GM18508 (cell line): ENCODE data around the gene LRIT1.

Experiments
- ATAC-seq: cut with Tn5 transposase; IDR thresholded peaks from one replicate; pipeline ENCODE4 v1.9.1; 2021; ENCODE audit warnings: moderate number of reproducible peaks; ENCODE audit not compliant: insufficient read depth, unreplicated experiment

LRIT1 gene

DNA sequence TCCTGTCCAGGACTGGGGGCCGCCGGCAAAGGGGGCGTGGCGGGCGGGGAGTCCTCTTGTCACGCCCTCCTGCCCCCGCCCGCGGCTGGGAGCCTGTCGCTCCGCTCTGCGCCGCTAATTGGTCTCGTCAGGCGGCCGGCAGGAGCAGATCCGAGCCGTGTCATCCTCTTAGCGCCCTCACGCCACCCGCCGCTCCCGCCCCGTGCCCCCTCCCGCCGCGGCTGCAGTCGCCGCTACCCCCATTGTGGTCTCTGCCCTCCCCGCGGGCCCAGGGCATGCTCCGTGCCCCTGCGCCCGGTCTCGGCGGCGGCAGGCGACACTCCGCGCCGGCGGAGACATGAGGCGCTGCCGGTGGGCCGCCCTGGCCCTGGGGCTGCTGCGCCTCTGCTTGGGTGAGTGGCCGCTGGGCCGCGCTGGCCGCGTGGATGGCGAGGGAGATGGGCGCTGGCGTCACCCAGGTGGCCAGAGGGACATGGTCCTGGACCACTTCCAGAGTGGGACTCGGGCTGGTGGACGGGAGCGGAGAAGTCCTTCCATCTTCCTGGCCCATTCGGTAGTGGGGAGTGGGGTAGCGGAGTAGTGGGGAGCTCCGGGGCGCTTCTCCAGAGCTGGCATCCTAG is 46.8 kb downstream of the LRIT1 start, which contains the start of gene CDHR1:
Gene CDHR1, plus strand, starts transcription at position 114 of the 620 bp plus-strand sequence. Its CDS starts 224 bp downstream, at position 338.
- ATAC-seq, result peak; percentile 56

DNA sequence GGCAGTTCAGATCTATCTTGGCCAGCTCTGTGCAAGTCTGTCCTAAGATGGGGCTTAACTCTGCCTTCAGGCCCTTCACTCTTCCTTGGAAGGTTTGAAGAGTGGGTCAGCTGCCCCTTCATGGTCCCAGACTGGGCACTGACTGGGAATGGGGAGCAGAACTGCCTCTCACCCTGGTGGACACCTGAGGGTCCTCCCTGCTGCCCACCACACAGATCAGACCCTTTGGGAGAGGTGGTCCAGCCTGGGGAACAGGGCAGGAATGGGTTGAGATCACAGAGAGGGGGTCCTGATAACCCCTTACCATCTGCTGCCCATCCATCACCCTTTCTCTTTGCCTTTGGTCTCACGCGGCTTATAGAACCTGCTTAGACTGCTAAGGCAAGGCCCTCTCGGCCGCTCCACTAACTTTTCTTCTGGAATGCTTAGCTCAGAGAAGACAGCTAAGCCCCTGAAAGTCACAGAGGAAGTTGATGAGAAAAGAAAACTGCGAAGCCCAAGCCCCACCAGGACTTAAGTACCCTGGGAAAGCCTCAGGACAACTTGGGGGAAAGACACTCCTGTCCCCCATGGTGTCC is 47.4 kb downstream of the LRIT1 start:
- ATAC-seq, result peak; percentile 8

DNA sequence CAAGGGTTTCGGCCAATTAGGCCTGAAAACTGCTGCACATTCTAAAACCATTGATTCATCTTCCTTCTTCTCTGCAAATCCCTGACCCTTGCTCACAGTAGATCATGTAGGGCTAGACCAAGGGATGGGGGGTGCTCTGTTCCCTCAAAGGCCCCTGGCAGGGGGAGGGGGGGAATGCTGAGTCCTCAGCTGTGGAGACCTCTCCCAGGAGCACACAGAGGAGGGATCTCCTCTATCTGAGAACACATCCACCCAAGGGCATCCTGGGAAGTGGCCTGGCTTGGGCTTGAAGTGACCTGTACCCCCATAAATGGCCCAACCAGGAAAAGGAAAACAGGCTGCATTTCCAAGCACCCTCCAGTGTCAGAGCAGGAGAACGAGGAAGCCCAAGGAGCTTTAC is 48.0 kb downstream of the LRIT1 start:
- ATAC-seq, result no peak

DNA sequence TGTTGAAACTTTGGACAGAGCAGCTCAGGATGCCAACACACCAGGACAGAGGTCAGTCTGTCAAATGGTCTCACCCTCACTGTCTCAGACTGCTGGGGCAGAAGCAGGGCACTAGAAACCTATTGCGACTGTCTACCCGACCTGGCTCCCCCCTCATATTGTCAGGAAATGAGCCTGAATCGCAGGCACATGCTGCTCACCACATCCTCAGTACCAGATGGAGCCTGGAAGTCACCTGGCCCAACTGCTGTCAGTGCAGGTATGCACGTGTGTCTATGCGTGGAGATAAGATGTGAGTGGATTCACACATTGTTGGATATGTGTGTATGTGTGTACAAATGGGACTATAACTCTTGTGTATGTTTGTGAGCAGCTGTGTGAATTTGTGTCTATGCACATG is 50.2 kb downstream of the LRIT1 start:
- no peak for ATAC-seq

DNA sequence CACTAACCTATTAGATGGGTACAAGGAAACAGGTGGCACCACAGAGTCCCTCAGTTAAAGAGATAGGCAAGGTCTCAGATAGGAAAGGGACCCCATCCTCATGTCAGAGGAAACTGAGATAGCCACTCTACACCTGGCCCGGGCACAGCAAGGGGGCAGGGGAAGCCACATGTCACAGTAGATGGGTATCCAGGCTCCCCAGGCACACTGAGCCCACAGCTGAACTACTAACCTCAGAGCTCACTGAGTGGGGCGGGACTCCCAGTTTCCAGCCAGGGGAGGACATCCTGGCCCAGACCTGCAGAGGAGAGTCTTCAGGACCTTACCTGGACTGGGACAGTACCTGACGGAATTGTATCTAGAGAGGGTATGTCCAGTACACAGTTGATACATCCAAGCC is 50.7 kb downstream of the LRIT1 start:
- no peak for ATAC-seq

DNA sequence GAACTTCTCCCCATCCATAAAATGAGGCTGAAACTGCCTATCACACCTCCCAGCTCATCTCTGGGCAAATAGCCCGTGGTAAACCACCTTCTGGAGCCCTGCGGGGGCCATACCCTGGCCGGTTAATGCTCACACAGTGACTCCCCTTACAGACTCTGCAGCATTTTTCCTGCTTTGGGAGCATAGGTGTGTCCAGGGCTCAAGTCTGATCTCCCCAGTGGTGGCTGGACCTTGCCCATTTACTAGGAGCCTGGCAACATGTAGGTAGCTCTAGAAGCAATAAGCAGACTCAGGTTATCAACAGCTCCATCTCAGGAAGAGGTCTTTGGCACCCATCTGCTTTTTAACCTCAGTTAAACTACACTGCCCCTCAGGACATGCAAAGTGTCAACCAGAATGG is 52.5 kb downstream of the LRIT1 start:
- no peak for ATAC-seq

DNA sequence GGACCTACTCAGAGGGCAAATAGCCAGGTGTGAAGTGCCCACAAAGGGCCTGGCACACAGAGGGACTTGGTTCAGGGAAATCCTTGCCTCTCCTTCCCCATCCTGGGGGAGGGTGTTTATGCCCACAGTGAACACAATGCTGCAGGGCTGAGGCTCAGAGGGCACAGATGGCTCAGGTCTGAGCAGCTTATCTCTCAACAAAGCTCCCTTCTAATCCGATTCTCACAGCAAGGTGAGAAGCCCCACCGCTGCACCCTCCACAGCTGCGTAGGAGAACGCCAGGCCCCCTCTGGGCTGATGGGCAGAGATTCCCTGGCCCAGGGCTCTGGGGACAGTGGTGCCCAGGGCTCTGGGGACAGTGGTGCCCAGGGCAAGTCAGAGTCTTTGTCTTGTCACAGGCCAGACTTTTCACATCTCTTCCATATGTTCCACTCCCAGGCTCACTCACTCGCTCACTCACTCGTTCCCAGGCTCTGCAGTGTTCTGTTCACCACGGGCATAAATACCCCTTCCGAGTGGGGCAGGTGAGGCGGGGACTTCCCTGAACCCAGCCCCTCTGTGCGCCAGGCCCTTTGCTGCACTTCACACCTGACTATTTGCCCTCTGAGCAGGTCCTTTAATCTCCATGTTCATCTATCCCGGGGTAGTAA is 55.7 kb downstream of the LRIT1 start:
- no peak for ATAC-seq

DNA sequence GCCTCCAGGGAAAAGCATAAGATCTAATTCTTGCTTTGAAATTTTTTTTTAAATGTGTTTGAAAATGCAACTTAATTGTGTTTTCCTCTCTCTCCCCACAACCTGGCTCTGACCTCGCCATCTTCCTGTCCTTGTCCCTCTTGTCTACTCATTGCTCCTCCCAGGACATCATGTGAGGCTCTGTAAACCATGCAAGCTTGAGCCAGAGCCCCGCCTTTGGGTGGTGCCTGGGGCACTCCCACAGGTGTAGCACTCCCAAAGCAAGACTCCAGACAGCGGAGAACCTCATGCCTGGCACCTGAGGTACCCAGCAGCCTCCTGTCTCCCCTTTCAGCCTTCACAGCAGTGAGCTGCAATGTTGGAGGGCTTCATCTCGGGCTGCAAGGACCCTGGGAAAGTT is 56.8 kb downstream of the LRIT1 start:
- no peak for ATAC-seq

DNA sequence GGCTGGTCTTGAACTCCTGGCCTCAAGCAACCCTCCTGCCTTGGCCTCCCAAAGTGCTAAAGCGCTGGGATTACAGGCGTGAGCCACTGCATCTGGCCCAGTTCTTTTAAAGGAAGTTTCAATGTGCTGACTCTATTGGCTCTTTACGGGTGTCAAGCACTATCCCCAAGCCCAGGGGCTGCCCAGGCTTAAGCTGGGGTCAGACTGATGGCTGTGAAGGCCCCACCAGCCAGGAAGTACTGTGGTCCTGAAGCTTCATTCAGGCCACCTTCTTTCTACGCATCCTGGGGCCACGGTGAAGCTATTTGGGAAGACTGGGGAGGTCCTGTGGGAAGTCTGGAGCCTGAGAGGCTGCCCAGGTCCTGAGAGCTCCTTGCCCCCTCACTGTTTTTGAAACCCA is 59.7 kb downstream of the LRIT1 start:
- ATAC-seq, result no peak
